ENCODE data around the gene EIF3D.
"Not testable (repeated sequence)": the region's sequence is repeated elsewhere in the genome, so short reads cannot be mapped to it uniquely, and the experiment has no call there.

Gene EIF3D

DNA sequence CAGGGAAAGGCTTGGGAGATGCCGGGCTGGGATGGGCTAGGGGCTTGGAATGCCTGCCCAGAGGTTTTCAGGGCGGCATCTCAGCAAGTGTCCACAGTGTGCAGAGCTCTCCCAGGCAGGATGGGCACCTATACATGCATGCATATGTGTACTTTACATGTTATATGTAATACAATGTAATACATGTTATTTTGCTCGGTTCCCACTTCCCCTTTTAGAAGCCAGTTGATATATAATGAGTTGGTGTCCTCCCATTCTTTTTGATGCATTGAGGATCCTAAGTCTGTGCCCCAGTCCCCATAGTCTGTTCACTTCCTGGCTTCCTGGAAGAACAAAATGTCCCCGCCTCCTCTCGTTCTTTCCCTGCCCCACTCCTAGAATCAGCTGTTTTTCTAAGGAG is 20.1 kb upstream of the EIF3D start:
- DNase-seq, result no peak

- DNase-seq, result no peak
These were observed 19.6 kb upstream of the EIF3D start for GRCh38 chr22:36548606-36549005.

- DNase-seq, result peak; percentile 36
These were observed 18.0 kb upstream of the EIF3D start for GRCh38 chr22:36546932-36547331.

GRCh38 chr22:36546092-36546804 is 17.3 kb upstream of the EIF3D start:
- peak; percentile 48 for DNase-seq

DNA sequence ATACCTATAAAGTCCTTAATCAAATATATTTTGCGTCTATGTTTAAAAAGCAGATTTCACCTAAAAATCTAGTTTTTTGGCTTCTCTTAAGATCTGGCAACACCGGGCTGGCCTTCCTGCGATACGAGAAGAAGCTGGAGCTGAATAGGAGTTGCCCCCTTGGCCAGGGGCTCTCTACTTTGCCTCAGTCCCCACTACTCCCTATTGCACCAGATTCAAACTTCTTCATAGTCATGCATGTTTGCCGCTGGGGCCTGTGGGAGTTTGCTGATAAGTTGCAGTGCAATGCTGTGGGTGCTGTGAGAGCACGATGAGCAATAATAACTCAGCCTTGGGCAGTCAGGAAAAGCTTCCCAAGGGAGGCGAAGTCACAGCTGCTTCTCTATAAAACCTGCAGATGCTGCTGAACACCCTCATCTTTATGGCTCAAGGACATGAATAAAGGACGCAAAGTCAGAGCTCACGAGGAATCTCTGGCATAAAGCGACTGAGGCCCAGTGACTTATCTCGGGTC is 15.2 kb upstream of the EIF3D start:
- no peak for DNase-seq

- DNase-seq, result peak; percentile 77
These were observed 13.0 kb upstream of the EIF3D start for GRCh38 chr22:36541831-36542411.

- DNase-seq, result no peak
These were observed 12.1 kb upstream of the EIF3D start for GRCh38 chr22:36540867-36541642.

- no peak for DNase-seq
These were observed 9.6 kb upstream of the EIF3D start for GRCh38 chr22:36538529-36538928.

GRCh38 chr22:36536717-36537116 is 7.8 kb upstream of the EIF3D start:
- no peak for DNase-seq

- DNase-seq, result not testable (repeated sequence)
These were observed 4.4 kb upstream of the EIF3D start for GRCh38 chr22:36533320-36533719.

- DNase-seq, result no peak
These were observed 3.5 kb upstream of the EIF3D start for GRCh38 chr22:36532466-36532865.

DNA sequence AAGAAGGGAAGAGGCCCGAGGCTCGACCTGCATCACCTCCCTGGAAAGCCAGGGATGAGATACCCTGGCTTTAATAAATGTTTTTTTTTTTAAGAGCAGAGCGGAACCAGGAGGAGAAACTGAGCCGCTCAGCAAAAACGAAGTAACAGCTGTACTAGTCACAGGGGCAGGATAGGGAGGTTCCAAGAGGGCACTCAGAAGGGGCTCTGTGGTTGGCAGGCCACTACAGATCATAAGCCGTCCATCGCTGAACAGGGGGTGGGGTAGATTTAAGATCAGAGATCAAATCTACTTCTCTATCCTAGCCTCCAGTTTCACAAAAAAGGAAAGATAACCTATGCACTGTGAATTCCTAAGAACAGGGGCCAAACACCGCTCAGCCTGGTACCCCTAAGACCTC is 625 bp downstream of the EIF3D start:
- DNase-seq, result no peak

- DNase-seq, result no peak
These were observed 6.3 kb downstream of the EIF3D start for GRCh38 chr22:36522662-36523061.

DNA sequence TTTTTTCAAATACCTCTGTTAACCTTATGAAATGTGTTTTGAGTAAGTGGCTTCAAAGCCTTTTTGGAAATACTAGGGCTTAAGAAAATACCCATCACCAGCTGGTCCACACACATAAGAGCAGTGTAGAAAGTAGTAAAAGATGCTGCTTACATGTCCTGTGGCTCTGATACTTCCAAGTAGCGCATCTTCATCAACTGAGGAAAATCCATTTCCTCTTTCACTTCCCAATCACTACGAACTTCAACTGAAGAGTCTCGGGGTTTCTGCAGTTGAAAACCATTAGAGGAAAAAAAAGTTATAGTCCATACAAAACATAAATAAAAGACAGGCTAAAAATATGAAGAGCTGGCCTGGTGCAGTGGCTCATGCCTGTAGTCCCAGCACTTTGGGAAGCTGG is 8.5 kb downstream of the EIF3D start:
- DNase-seq, result no peak

DNA sequence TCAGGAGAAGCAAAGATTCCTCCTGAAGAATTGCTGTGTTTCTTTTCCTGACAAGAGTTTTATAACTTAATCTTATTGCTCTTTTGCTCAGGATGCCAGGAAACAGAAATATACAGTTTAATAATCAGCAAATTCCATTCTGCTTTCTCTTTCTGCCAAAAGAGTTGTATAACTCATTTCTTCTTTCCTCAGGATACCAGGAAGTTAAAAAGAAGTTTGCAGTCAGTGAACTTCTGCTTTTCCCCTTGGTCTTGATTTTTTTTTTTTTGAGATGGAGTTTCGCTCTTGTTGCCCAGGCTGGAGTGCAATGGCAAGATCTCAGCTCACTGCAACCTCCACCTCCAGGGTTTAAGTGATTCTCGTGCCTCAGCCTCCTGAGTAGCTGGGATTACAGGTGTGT is 9.1 kb downstream of the EIF3D start:
- not testable (repeated sequence) for DNase-seq

DNA sequence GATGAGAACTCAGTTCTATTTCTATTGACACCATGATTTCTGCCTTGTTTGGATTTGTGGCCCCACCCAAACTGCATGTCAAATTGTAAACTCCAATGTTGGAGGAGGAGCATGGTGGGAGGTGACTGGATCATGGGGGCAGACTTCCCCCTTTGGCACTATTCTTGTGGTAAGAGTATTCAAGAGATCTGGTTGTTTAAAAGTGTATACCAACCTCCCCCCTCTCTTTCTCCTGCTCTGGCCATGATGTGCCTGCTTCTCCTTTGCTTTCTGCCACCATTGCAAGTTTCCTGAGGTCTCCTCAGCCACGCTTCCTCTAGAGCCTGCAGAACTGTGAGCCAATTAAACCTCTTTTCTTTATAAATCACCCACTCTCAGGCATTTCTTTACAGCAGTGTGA is 14.2 kb downstream of the EIF3D start:
- DNase-seq, result no peak

DNA sequence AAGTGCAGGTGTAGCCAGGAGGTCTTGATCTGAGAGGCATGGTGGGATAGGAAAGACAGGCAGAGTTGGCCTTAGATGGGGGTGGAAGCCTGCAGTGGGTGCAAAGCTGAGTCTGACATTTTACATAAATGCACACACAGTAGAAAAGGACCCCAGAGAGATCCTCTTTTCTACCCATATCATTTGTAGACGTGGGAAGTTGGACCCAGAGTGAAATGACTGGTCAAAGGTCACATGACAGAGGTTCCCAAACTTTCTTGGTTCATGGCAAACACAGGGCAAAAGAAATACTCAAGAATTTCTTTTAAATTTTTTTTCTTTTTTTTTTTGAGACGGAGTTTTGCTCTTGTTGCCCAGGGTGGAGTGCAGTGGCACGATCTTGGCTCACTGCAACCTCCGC is 16.0 kb downstream of the EIF3D start:
- DNase-seq, result no peak

DNA sequence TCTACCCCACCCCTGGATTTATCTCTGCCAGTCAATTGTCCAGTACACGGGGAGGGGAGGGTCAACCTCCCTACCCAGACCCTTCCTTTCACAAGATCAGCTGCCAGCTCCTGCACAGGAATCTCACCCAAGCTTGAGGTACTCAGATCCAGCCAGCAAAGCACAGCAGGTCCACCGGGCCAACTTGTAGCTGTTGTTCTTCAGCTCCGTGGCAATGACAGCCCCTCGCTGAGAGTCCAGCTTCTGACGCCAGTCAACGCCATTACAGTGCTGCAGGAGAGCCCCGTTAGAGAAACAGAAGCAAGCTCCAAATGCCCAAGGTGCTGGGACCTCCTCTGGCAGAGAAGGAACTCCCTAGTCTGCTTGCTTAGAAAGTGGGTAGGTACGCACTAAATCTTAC is 16.6 kb downstream of the EIF3D start:
- DNase-seq, result no peak

- DNase-seq, result peak; percentile 34
These were observed 17.7 kb downstream of the EIF3D start for GRCh38 chr22:36510966-36511881.

- no peak for DNase-seq
These were observed 18.6 kb downstream of the EIF3D start for GRCh38 chr22:36510384-36510783.

DNA sequence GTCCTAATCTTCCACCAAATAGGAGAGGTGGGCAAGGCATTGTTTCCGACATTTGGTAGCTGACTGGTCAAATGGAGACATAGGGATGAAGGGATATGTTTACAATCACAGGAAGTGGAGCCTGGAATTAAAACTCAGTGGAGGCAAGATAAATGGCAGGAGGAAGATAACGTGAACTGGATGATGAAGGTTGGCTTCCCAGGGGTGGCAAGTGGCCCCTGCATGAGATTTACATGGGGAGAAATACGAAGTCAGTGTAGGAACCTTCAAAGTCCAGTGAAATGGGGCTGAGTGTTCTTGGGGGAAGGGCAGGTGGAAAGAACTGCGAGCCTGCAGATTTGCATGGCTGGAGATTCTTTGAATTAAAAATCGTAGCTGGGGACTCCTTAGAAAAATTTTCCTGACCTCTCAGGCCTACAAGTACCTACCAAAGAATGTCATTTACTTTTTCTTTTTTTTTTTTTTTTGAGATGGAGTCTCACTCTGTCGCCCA is 21.4 kb downstream of the EIF3D start:
- DNase-seq, result no peak

Data from activated CD4-positive, alpha-beta T cell treated with anti-CD3 and anti-CD28 coated beads, Interleukin-2, amount 50 U/mL, for 16 hours (primary cell).